Retinal pigment epithelial cell (primary cell): ENCODE data around the gene MGAT4A.

Source experiments
- DNase-seq: peaks from one replicate; pipeline ENCODE4 v3.0.0-alpha.2; 2010; ENCODE audit warnings: low read depth
- H3K4me3 ChIP-seq: 2 replicates; pipeline ENCODE4 v1.5.1; 2011; ENCODE audit warnings: mild to moderate bottlenecking, low read length, control low read depth, moderate library complexity
- CTCF ChIP-seq: conservative IDR thresholded peaks from 2 replicates; pipeline ENCODE4 v1.5.1; 2011; ENCODE audit warnings: low read depth, low read length, control low read depth, inconsistent platforms

MGAT4A gene

GRCh38 chr2:98749066-98749450 lies 18.1 kb upstream of the MGAT4A start:
- TF ChIP-seq CTCF, result no peak
- DNase-seq, result no peak
- H3K4me3 ChIP-seq, result no peak overlapping the region

- TF ChIP-seq CTCF, result no peak
Measured at GRCh38 chr2:98748292-98749065, 17.5 kb upstream of the MGAT4A start.

GRCh38 chr2:98747888-98748287 lies 17.0 kb upstream of the MGAT4A start:
- no peak overlapping the region for H3K4me3 ChIP-seq
- no peak for DNase-seq
- TF ChIP-seq CTCF, result no peak

More at GRCh38 chr2:98748292-98749065, 17.5 kb upstream of the MGAT4A start:
- DNase-seq, result no peak
- no peak overlapping the region for H3K4me3 ChIP-seq

- TF ChIP-seq CTCF, result no peak
- no peak overlapping the region for H3K4me3 ChIP-seq
- DNase-seq, result no peak
Measured at GRCh38 chr2:98746426-98746825, 15.5 kb upstream of the MGAT4A start.

GRCh38 chr2:98744595-98744994 lies 13.7 kb upstream of the MGAT4A start:
- no peak for TF ChIP-seq CTCF
- DNase-seq, result no peak
- no peak overlapping the region for H3K4me3 ChIP-seq

GRCh38 chr2:98743835-98744234 lies 12.9 kb upstream of the MGAT4A start:
- no peak overlapping the region for H3K4me3 ChIP-seq
- TF ChIP-seq CTCF, result no peak
- no peak for DNase-seq

- no peak overlapping the region for H3K4me3 ChIP-seq
- DNase-seq, result no peak
- no peak for TF ChIP-seq CTCF
Measured at GRCh38 chr2:98739020-98739419, 8.1 kb upstream of the MGAT4A start.
